Fibroblast of lung (primary cell): ENCODE results near the gene KIF20B.

Experiments used
- CTCF ChIP-seq, 2 donors: IDR thresholded peaks in 1 of 2; conservative IDR thresholded peaks in 1 of 2; 1 replicate in 1 of 2; 2 replicates in 1 of 2; pipeline ENCODE4 v1.5.1; 2011 to 2012; ENCODE audit warnings: low read length in 2 of 2, control low read depth in 1 of 2, inconsistent platforms in 1 of 2, low read depth in 1 of 2, mild to moderate bottlenecking in 1 of 2
- EZH2 ChIP-seq: IDR thresholded peaks from 2 replicates; pipeline ENCODE4 v1.5.1; 2012; ENCODE audit warnings: low read length, control low read depth, mild to moderate bottlenecking; ENCODE audit errors: missing control alignments

GRCh38 chr10:89663144-89663543 lies 38.2 kb upstream of the KIF20B start:
- TF ChIP-seq CTCF (conservative IDR thresholded peaks at IDR 0.05 in 1 of 2, IDR thresholded peaks at IDR 0.05 in 1 of 2; ENCODE audit: low read depth in 1 of 2, low read length in 2 of 2) = no peak
- no peak for TF ChIP-seq EZH2
